DMS153 treated with DMSO at 0.1 percent for 48 hours (cell line): Measurements from ENCODE around the gene PLCB4.

Source experiments
- DNase-seq: peaks from one replicate; lab custom pipeline; 2025; ENCODE audit not compliant: unreplicated experiment; lab: John Stamatoyannopoulos, UW

PLCB4 gene

GRCh38 chr20:9166153-9166780 is 97.4 kb downstream of the PLCB4 start:
- DNase-seq, result no peak

DNA sequence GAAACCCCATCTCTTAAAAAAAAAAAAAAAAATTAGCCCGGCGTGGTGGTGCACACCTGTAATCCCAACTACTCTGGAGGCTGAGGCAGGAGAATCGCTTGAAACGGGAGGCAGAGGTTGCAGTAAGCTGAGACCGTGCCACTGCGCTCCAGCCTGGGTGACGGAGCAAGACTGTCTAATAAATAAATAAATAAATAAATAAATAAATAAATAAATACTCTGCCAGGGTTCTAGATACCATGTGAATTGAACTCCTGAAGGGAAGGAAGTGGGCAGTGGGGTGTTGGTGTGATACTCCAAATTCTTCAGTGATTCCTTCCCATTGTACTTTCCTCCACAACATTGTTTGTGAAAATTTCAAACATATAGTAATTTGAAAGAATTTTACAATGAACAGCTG is 100.5 kb downstream of the PLCB4 start:
- DNase-seq, result no peak

DNA sequence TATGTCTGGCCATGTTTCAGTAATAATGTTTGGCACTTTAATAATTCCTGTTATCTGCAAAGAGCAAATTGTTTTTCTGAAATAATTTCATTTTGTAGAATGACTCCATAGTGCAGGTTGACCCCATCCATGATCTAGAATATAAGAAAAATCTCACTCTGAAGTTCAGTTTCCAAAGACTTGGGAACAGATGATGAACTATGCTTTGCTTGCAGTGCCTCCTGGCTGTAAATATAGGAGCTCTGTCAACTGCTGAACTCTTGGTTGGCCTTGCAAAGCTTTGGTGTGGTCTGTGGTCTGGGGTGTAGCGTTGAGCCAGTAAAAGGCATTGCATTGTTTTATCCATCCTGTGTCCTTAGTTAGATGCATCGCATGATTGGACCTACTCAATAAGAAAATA is 104.0 kb downstream of the PLCB4 start:
- no peak for DNase-seq

DNA sequence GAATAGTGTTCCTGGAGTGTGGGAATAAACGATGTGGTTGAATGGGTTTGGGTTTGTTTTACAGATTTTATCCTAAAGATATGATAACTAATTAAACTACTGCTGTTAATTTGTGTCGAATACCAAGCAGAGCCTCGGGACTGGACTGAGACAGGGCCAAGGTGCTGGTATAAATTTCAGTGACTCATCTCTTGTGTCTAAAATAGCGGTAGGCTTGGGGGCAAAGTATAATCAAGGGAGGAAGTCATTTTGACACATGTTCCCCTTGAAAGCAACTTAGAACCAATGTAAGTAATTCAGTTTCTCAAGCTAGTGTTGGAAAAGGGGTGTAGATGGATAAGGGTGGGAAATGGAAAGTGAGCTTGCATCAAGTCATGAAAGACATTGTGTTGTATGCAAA is 108.4 kb downstream of the PLCB4 start:
- no peak for DNase-seq

DNA sequence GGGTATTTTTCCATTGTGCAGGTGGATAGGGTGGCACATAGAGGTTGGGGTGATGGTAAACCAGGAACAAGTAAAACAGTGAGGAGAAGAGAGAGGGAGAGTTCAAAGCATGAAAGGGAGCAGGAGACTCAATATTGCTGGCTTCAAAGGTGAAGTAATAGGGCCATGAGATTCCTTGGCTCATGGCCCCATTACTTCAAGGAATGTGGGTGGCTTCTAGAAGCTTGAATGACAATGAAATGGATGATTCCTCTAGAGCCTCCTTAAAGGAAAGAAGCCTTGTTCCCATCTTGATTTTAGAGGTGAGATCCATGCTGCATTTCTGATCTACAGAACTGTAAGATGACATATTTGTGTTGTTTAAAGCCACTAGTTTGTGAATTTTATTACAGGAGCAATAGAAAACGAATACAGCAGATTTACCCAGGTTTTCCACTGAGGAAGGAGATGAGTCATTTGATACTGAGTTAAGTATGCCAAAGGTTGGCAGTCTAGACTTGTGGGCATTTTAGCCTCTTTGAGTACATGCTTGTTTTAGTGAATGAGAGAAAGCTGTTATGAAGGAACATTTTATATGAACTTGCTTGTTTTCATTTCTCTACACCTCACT is 110.4 kb downstream of the PLCB4 start:
- no peak for DNase-seq

DNA sequence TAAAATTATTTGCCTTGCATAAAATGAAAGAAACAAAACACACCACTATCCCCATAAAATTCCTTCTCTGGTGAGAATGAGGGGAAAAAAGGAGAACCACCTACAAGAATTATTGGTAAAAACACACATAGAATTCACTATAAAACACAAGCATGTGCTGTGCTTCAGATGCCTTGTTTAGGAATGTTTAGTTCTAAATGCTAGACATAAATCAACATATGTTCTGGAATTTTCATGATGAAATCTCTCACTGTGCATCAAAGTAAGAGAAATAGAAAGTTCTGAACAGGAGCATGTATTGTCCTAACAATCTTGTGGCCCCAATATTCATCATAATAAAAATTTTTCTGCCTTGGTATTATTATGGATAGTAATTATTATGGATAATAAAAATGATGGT is 111.0 kb downstream of the PLCB4 start:
- DNase-seq, result no peak

- DNase-seq, result no peak
Measured at GRCh38 chr20:9180481-9181257, 111.8 kb downstream of the PLCB4 start.

GRCh38 chr20:9185511-9185910 is 116.6 kb downstream of the PLCB4 start:
- no peak for DNase-seq

DNA sequence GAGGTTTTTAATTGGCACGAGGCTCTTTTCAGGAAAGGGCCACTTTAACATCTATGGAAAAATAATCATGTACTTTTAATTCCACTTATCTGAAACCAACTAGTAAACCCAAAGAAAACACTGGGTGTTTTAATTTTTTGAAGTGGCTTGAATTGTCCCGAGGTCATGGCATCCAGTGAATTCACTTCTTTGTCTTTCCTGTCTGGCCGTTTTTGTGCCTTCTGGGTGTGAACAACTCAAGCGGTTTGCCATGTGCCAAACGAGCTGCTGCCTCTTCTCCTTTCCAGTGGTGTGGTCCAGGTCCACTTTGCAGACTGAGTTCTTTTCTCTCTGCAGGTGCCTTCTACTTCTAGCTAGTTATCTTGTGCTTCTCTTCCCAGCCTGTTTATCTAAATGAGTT is 117.5 kb downstream of the PLCB4 start:
- no peak for DNase-seq

GRCh38 chr20:9195031-9195430 is 126.1 kb downstream of the PLCB4 start:
- DNase-seq, result no peak

DNA sequence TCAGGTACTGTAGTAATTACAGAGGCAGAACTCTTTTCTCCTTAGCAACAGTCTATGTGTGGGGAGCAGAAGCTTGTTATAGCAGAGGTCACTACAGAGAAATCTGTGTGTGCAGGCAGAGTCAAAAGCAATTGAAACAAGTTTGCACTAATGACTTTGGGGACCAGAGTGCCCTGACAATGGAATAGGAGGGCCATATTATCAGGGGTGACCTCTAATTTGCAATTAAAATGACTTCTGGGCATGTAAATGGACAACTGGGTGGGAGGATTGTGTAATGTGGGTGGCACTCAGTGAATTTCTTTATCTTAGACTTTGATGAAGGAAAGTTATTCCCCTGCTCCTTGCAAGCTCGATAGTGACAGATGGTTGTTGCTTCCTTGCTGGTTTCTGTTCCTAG is 127.2 kb downstream of the PLCB4 start:
- DNase-seq, result no peak

GRCh38 chr20:9198460-9198859 is 129.6 kb downstream of the PLCB4 start:
- DNase-seq, result no peak

DNA sequence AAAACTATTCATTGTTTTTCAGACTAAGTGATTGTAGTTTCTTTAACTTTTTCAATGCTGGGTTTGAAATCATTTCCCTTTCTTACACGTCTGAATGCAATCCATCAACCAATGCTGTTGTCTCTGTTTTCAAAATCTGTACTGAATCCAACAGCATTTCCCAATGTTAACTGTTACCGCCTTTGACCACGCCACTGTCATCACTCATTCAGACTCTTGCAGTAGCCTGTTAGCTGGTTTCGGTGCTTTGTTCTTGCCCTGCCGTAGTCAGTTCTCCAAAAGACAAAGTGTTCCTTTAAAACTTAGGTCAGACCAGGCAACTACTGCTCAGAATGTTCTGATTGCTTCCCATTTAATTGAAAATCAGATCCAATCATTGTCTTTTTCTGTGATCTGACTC is 131.3 kb downstream of the PLCB4 start:
- no peak for DNase-seq

DNA sequence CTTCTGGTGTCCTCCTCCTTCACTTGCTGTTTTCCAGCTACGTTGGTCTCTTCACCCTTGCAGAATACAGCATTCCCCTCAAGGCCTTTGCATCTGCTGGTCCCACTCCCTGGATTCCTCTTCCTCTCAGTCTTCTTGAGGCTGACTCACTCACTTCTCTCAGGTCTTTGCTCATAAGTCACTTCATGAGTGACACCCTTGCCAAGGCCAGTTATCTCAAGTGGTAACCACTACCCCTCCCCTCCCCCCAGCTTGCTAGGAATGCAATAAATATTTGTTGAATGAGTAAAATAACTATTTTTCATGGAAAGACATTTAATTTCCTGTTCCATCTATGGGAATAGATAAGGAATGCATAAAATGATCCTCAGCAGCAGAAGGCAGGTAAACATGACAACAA is 131.7 kb downstream of the PLCB4 start:
- no peak for DNase-seq

DNA sequence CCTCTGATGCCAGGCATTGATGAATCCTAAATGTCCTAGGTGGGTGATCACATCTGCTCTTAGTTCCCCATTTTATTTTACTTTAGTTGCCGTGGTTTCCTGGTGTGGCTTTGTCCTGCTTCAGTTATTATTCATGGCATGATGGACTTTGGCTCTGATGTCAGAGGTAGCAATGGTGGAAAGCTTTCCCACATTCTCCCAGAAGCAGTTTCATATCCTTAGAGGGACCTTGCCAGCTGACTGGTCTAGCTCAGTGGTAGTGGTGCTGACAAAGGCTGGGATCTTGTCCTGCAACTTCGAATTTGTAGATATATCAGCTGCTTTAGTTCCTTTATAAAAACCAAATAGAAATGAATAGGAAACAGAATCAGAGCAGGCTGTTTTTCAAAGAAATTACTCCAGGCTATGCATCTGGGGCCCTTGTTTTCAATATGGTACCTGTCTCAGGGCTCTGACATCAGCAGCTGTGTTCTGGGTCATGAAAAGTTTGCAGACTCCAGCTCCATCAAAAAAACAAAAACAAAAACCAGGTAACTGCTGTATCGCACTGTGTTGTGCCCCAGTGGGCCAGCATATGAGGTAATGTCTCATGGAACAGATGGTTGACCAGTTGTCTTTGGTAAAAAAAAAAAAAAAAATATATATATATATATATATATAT is 133.7 kb downstream of the PLCB4 start:
- DNase-seq, result no peak

GRCh38 chr20:9203081-9203447 is 134.2 kb downstream of the PLCB4 start:
- DNase-seq, result no peak

DNA sequence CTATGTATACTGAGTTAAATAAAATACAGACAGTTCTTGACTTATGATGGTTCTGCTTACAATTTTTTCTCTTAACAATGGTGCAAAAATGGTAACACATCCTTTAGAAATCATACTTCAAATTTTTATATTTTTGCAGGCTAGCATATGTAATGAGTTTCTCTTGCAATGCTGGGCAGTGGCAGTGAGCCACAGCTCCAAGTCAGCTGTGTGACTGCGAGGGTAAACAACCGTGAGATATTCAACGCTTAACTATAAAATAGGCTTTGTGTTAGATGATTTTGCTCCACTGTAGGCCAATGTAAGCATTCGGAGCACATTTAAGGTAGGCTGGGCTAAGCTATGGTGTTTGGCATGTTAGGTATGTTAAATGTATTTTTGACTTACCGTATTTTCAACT is 136.1 kb downstream of the PLCB4 start:
- DNase-seq, result no peak

- DNase-seq, result no peak
Measured at GRCh38 chr20:9206486-9206885, 137.6 kb downstream of the PLCB4 start.

GRCh38 chr20:9207253-9207652 is 138.4 kb downstream of the PLCB4 start:
- DNase-seq, result no peak

- DNase-seq, result no peak
Measured at GRCh38 chr20:9210356-9210755, 141.5 kb downstream of the PLCB4 start.

GRCh38 chr20:9211016-9211760 is 142.3 kb downstream of the PLCB4 start:
- no peak for DNase-seq
